Esophagus muscularis mucosa (tissue), 4 donors: Measurements from ENCODE around the gene SOX15. TPM values are rescaled to one million over a fixed set of nuclear protein-coding genes. Genes with fewer than 3 reads are reported as not detected.
A peak's percentile ranks its signal among the peaks of the same experiment; 100 is the strongest.

Experiments used
- DNase-seq: peaks from one replicate; pipeline ENCODE4 v3.0.0-alpha.2; 2017; ENCODE audit errors: extremely low spot score
- H3K27ac ChIP-seq, 4 donors: fragments of 200-600 bp; sonication (generic); replicated peaks in 1 of 4; 1 replicate in 3 of 4; 2 replicates in 1 of 4; pipeline ENCODE4 v1.5.1; 2016 to 2019; ENCODE audit warnings: mild to moderate bottlenecking in 1 of 4
- H3K27me3 ChIP-seq, 4 donors: fragments of 200-600 bp; sonication (generic); one replicate each; pipeline versions ENCODE4 v1.5.1 to v1.6.0; 2016 to 2019
- H3K36me3 ChIP-seq, 4 donors: fragments of 200-600 bp; sonication (generic); one replicate each; pipeline ENCODE4 v1.5.1; 2016 to 2019
- H3K4me1 ChIP-seq, 4 donors: fragments of 200-600 bp; sonication (generic); one replicate each; pipeline ENCODE4 v1.5.1; 2016 to 2019
- H3K4me3 ChIP-seq, 4 donors: fragments of 200-600 bp; sonication (generic); 1 replicate in 2 of 4; 2 replicates in 2 of 4; pipeline ENCODE4 v1.5.1; 2016 to 2019; ENCODE audit warnings: mild to moderate bottlenecking in 4 of 4, moderate library complexity in 1 of 4
- H3K9me3 ChIP-seq, 4 donors: fragments of 200-600 bp; sonication (generic); 1 replicate in 3 of 4; 2 replicates in 1 of 4; pipeline ENCODE4 v1.5.1; 2016 to 2019
- CTCF ChIP-seq, 3 experiments: fragments of 200-600 bp in 2 of 3; fragments of 450-650 bp in 1 of 3; sonication (generic) in 2 of 3; IDR thresholded peaks; one replicate each; pipeline ENCODE4 v1.5.1; 2017 to 2019; ENCODE audit warnings: antibody characterized with exemption in 3 of 3, mild to moderate bottlenecking in 2 of 3, moderate library complexity in 1 of 3
- EP300 ChIP-seq: sonication (generic); formaldehyde crosslinking; IDR thresholded peaks from one replicate; pipeline ENCODE4 v1.6.1; 2017; ENCODE audit warnings: antibody characterized with exemption
- POLR2A ChIP-seq: fragments of 450-650 bp; IDR thresholded peaks from one replicate; pipeline ENCODE4 v1.6.1; 2017; ENCODE audit warnings: antibody characterized with exemption, moderate library complexity, mild to moderate bottlenecking, low read depth
- POLR2AphosphoS5 ChIP-seq, 2 donors: sonication (generic); formaldehyde crosslinking; IDR thresholded peaks; one replicate each; pipeline ENCODE4 v1.6.1; 2017; ENCODE audit warnings: antibody characterized with exemption in 2 of 2
- WGBS: methylation state at CpG from one replicate; pipeline ENCODE4 v1.1.5; 2018; 5-methylcytosine and 5-hydroxymethylcytosine counted together
- intact Hi-C: fragments of 100-400 bp; cut with DNase I; formaldehyde crosslinking; loops from one replicate; pipeline ENCODE4 v1.15.1; 2023
- total RNA-seq, 4 donors: library from RNA; depleted of rRNA; stranded (reverse); fragments of >200 nt; gene quantifications; one replicate each; pipeline versions ENCODE4 v1.1.0 to v1.2.1, GENCODE V29; 2016

Gene SOX15
- total RNA-seq, 4 donors from 2014 or later = 2.9 to 14.6 (median 10.9) TPM

GRCh38 chr17:7587420-7588151, 2.3 kb downstream of the SOX15 start:
- H3K36me3 ChIP-seq = peaks cover 15 to 36% (median 34%) of the 10 kb centered on the region in 4 donors
- peak overlapping the region; percentile 78 to 86 (median 83) for H3K27ac ChIP-seq
- H3K9me3 ChIP-seq = no peaks in the 10 kb centered on the region
- DNase-seq = no peak
- intact Hi-C loops = loop anchor here (2.0 kb wide), 1 partner anchor 73 kb away; no protein-coding TSS in a partner anchor
- no peaks in the 10 kb centered on the region for H3K27me3 ChIP-seq
- peaks cover 44 to 74% (median 68%) of the 10 kb centered on the region in 4 donors for H3K4me1 ChIP-seq
- 68% methylated on average over 10 of the region's 12 CpGs for WGBS
- TF ChIP-seq POLR2AphosphoS5 (IDR thresholded peaks at IDR 0.05) = peak in 1 of 2 donors; percentile 12
- TF ChIP-seq POLR2A = no peak
- peak overlapping the region in 3 of 4 donors; percentile 61 to 64 (median 63) for H3K4me3 ChIP-seq

GRCh38 chr17:7586673-7587419, 3.0 kb downstream of the SOX15 start:
- WGBS = 68% methylated on average over 9 of the region's 9 CpGs
- DNase-seq = no peak

GRCh38 chr17:7583253-7584109, 6.4 kb downstream of the SOX15 start, which contains the start of gene MPDU1:
TSS of gene MPDU1 (plus strand) at chr17:7583852. CDS start at chr17:7583863, 11 bp downstream.
- DNase-seq = peak; percentile 99
- 6% methylated on average over 58 of the region's 69 CpGs for WGBS
- TF ChIP-seq POLR2AphosphoS5 (IDR thresholded peaks at IDR 0.05) = peak; percentile 76 to 94
- TF ChIP-seq CTCF (IDR thresholded peaks at IDR 0.05) = peak in 1 of 3 experiments; percentile 32
- no peak for TF ChIP-seq EP300
- TF ChIP-seq POLR2A = peak; percentile 40
- peaks cover 54 to 94% (median 90%) of the 10 kb centered on the region in 4 donors for H3K4me1 ChIP-seq
- H3K27ac ChIP-seq = peak within 1 kb of the TSS; percentile 88 to 94 (median 90)
- intact Hi-C loops = no loop called here
- peak within 1 kb of the TSS; percentile 55 to 72 (median 66) for H3K4me3 ChIP-seq
- no peaks in the 10 kb centered on the region for H3K9me3 ChIP-seq
- peaks cover 2 to 29% (median 24%) of the 10 kb centered on the region in 4 donors for H3K36me3 ChIP-seq
- no peaks in the 10 kb centered on the region for H3K27me3 ChIP-seq

More at GRCh38 chr17:7586673-7587419, 3.0 kb downstream of the SOX15 start:
- H3K4me3 ChIP-seq = no peak overlapping the region
- H3K4me1 ChIP-seq = peaks cover 51 to 81% (median 76%) of the 10 kb centered on the region in 4 donors
- intact Hi-C loops = no loop called here
- TF ChIP-seq POLR2AphosphoS5 (IDR thresholded peaks at IDR 0.05) (no peak), POLR2A (no peak), CTCF (IDR thresholded peaks at IDR 0.05) (peak in 1 of 3 experiments; percentile 17), EP300 (no peak)
- H3K27me3 ChIP-seq = no peaks in the 10 kb centered on the region
- peaks cover 8 to 29% (median 27%) of the 10 kb centered on the region in 4 donors for H3K36me3 ChIP-seq
- H3K9me3 ChIP-seq = no peaks in the 10 kb centered on the region
- H3K27ac ChIP-seq = peak overlapping the region; percentile 78 to 86 (median 83)

DNA sequence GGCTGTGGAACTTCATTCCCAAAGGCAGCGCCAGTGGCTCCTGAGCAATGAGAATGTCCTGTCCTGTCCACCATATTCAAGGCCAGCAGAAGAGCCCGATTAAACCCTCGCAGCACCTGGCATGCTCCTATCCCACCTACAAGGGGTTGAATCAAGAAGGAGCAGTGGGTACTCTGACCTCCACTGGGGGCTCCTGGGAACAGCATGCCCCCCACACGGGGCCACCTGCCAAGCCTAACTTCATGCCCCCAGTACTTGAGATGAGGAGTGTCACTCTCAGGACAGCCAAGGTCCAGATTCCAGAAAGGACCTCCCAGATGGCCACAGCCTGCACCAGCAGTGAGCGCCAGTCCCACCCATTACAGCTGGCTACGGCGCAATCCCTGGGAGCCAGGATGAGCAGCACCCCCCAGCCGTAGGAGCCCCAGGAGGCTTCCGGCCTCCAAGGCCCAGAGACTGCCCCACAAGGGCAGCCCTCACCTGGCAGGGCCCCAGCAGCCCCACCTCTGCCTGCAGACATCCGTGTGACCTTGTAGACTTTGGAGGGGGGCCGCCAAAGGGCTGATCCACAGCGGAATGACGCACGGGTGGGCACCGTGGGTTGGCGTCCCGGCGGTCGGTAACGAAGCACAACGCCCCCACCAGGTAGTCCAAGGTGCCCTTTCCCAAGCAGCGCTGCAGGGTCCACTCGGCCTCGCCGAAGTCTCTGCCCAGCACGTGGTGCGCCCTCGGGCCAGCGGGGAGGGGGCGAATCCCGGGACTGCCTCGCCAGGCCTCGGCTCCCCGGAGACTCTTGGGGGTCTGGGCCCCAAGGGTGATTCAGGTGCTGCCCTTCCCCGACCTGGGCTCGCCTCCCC, 7.3 kb downstream of the SOX15 start:
- peaks cover 11 to 33% (median 29%) of the 10 kb centered on the region in 4 donors for H3K36me3 ChIP-seq
- no peaks in the 10 kb centered on the region for H3K27me3 ChIP-seq
- 95% methylated on average over 21 of the region's 36 CpGs for WGBS
- peak overlapping the region; percentile 55 to 72 (median 66) for H3K4me3 ChIP-seq
- intact Hi-C loops = no loop called here
- peaks cover 46 to 94% (median 89%) of the 10 kb centered on the region in 4 donors for H3K4me1 ChIP-seq
- DNase-seq = no peak
- peak overlapping the region; percentile 88 to 94 (median 90) for H3K27ac ChIP-seq
- H3K9me3 ChIP-seq = no peaks in the 10 kb centered on the region
- TF ChIP-seq EP300 (no peak), POLR2A (no peak)
